HepG2 (cell line): Measurements from ENCODE around the gene OSBPL10. TPM values are rescaled to one million over a fixed set of nuclear protein-coding genes. Genes with fewer than 3 reads are reported as not detected.

ENCODE experiments used
- AHR ChIP-seq: IDR thresholded peaks from 2 replicates; pipeline ENCODE4 v1.6.1; 2018; ENCODE audit warnings: missing genetic modification reagents, missing compliant biosample characterization
- ARID5B ChIP-seq: IDR thresholded peaks from 2 replicates; pipeline ENCODE4 v1.4.0; 2020; ENCODE audit warnings: mild to moderate bottlenecking, missing genetic modification reagents
- BATF2 ChIP-seq: sonication (generic); formaldehyde crosslinking; IDR thresholded peaks from 2 replicates; pipeline ENCODE4 v1.8.0; 2022; ENCODE audit warnings: mild to moderate bottlenecking, missing genetic modification reagents, moderate library complexity
- BCL6 ChIP-seq: IDR thresholded peaks from 2 replicates; pipeline ENCODE4 v1.6.1; 2016; ENCODE audit warnings: missing genetic modification reagents, missing compliant biosample characterization
- FOXA1 ChIP-seq, 2 experiments: fragments of 450-650 bp in 1 of 2; sonication (generic) in 1 of 2; formaldehyde crosslinking in 1 of 2; IDR thresholded peaks; 2 replicates each; pipeline versions ENCODE4 v1.4.0 to v1.6.1; 2016 to 2020; ENCODE audit warnings: missing genetic modification reagents in 1 of 2
- HHEX ChIP-seq: IDR thresholded peaks from 2 replicates; pipeline ENCODE4 v1.6.1; 2016; ENCODE audit warnings: control low read depth
- SMAD1 ChIP-seq: sonication (generic); formaldehyde crosslinking; IDR thresholded peaks from 2 replicates; pipeline ENCODE4 v1.4.0; 2020; ENCODE audit warnings: missing genetic modification reagents, low read depth, mild to moderate bottlenecking, borderline replicate concordance
- ZBTB40 ChIP-seq, 2 experiments: fragments of 450-650 bp in 1 of 2; sonication (generic) in 1 of 2; formaldehyde crosslinking in 1 of 2; IDR thresholded peaks; 2 replicates each; pipeline versions ENCODE4 v1.6.1 to v1.8.0; 2016 to 2022; ENCODE audit warnings: antibody characterized with exemption in 1 of 2, mild to moderate bottlenecking in 1 of 2, missing genetic modification reagents in 1 of 2
- ZNF432 ChIP-seq: sonication (generic); formaldehyde crosslinking; IDR thresholded peaks from 2 replicates; pipeline ENCODE4 v1.5.0; 2020; ENCODE audit warnings: missing genetic modification reagents, mild to moderate bottlenecking, borderline replicate concordance
- ZNF503 ChIP-seq: sonication (generic); formaldehyde crosslinking; IDR thresholded peaks from 2 replicates; pipeline ENCODE4 v1.4.0; 2020; ENCODE audit warnings: missing genetic modification reagents
- ZNF563 ChIP-seq: sonication (generic); formaldehyde crosslinking; IDR thresholded peaks from 2 replicates; pipeline ENCODE4 v1.8.0; 2022; ENCODE audit warnings: mild to moderate bottlenecking, moderate library complexity, missing genetic modification reagents
- ZNF724P ChIP-seq: sonication (generic); formaldehyde crosslinking; IDR thresholded peaks from 2 replicates; pipeline ENCODE4 v1.8.0; 2022; ENCODE audit warnings: missing genetic modification reagents, borderline replicate concordance
- ZNF839 ChIP-seq: sonication (generic); formaldehyde crosslinking; IDR thresholded peaks from 2 replicates; pipeline ENCODE4 v1.4.0; 2020; ENCODE audit warnings: missing genetic modification reagents, mild to moderate bottlenecking, borderline replicate concordance
- ZSCAN22 ChIP-seq: sonication (generic); formaldehyde crosslinking; IDR thresholded peaks from 2 replicates; pipeline ENCODE4 v1.4.0; 2020; ENCODE audit warnings: mild to moderate bottlenecking, missing genetic modification reagents
- polyA plus RNA-seq, 8 experiments: library from polyadenylated mRNA; depleted of rRNA in 3 of 8; stranded (reverse) in 7 of 8; unstranded in 1 of 8; fragments of >200 nt; fragmentation: Illumina TruSeq in 4 of 8; extraction: Trizol in 4 of 8; gene quantifications; 2 replicates each; pipeline versions ENCODE4 v1.2.1 to v1.2.3, GENCODE V29; 2011 to 2016; ENCODE audit warnings: low read depth in 4 of 8, missing spikeins in 1 of 8, mixed read lengths in 1 of 8; ENCODE audit not compliant: insufficient read depth in 1 of 8
- total RNA-seq, 5 experiments: library from RNA; depleted of rRNA; stranded (reverse); fragments of >200 nt; fragmentation: Illumina TruSeq; extraction: Trizol; gene quantifications; 2 replicates each; pipeline ENCODE4 v1.2.3, GENCODE V29; 2016; ENCODE audit warnings: low read depth in 1 of 5

OSBPL10 gene
- total and polyA plus RNA-seq, 2 of the 13 experiments (the other 11 are each of a cell fraction or from before 2014, with no cell fraction given), result 10.3 to 28.6 TPM

DNA sequence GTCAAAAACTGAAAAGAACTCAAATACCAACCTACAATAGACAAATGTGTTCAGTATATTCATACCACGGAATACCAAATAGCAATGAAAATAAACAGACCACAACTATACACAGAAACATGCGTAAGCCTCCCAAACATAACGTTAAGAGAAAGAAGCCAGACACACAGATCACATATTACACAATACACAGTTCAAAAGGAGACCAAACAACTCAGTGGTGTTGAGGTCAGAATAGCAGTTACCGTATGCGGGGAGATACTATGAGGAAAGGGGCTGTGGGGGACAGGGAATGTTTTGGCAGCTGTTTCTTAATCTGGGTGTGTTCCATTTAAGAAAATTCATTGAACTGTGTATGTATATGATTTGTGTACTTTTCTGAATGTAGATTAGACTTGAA lies 6.6 kb downstream of the OSBPL10 start (continued):
- TF ChIP-seq ZNF503 (CRISPR knock-in tag), result peak; percentile 32; the same call in 1 of the 2 replicates
- TF ChIP-seq ZNF724P (CRISPR knock-in tag), result no peak
- no peak for TF ChIP-seq AHR (CRISPR knock-in tag)
- no peak for TF ChIP-seq ZNF432
- peak; percentile 83 for TF ChIP-seq BCL6
- TF ChIP-seq ZNF563 (CRISPR knock-in tag), result no peak
- TF ChIP-seq BATF2, result no peak
- no peak for TF ChIP-seq ZBTB40 (IDR thresholded peaks at IDR 0.05)
- TF ChIP-seq ZBTB40 (CRISPR knock-in tag; IDR thresholded peaks at IDR 0.05), result no peak
- TF ChIP-seq ZNF839, result no peak
- TF ChIP-seq HHEX (CRISPR knock-in tag), result no peak
- TF ChIP-seq FOXA1 (IDR thresholded peaks at IDR 0.05), result no peak
- TF ChIP-seq FOXA1 (CRISPR knock-in tag; IDR thresholded peaks at IDR 0.05), result 0 out of 2 replicates have a peak, but pooled peaks have one; percentile 12
- no peak for TF ChIP-seq SMAD1 (CRISPR knock-in tag)
- TF ChIP-seq ARID5B, result peak; percentile 86
- TF ChIP-seq ZSCAN22, result no peak
